DND-41 (cell line): ENCODE measurements around the gene SYT1.

Experiments
- CTCF ChIP-seq: IDR thresholded peaks from 2 replicates; pipeline ENCODE4 v1.5.1; 2012; ENCODE audit warnings: borderline replicate concordance, low read length, moderate library complexity, mild to moderate bottlenecking; ENCODE audit not compliant: poor library complexity, severe bottlenecking; ENCODE audit errors: extremely low read depth
- EZH2 ChIP-seq: IDR thresholded peaks from 3 replicates; pipeline ENCODE4 v1.6.1; 2012; ENCODE audit warnings: borderline replicate concordance, low read depth, mild to moderate bottlenecking, moderate library complexity, low read length, inconsistent platforms; ENCODE audit not compliant: severe bottlenecking

- TF ChIP-seq CTCF (no peak), EZH2 (no peak)
These were observed 510.0 kb downstream of the SYT1 start for GRCh38 chr12:79374545-79374944.
